GM18511 (cell line): ENCODE measurements around the gene ASPA.
"Not testable (repeated sequence)": the region's sequence is repeated elsewhere in the genome, so short reads cannot be mapped to it uniquely, and the experiment has no call there.

Experiments
- ATAC-seq: cut with Tn5 transposase; IDR thresholded peaks from one replicate; pipeline ENCODE4 v1.9.1; 2021; ENCODE audit warnings: mild to moderate bottlenecking, moderate library complexity; ENCODE audit not compliant: unreplicated experiment

The ASPA gene

GRCh38 chr17:3475812-3476610, at the start of gene ASPA:
ASPA (plus strand) TSS chr17:3475997; CDS start chr17:3476160, 163 bp downstream.
- ATAC-seq = no peak

DNA sequence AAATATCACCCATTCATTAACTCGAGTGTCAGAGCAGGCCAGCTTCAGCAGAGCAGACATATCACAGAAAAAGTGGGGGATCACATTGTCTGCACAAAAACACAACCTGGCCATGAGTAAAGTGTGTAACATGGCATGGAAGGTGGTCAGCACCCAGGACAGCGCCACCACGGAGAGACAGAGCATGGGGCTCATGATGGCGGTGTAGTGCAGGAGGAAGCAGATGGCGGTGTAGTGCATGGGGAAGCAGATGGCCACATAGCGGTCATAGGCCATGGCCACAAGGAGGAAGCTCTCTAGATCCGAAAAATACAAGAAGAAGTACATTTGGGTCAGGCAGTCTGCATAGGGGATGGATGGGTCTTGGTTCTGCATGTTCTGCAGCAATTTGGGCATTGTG, 42.6 kb upstream of the ASPA start:
- ATAC-seq = not testable (repeated sequence)

- no peak for ATAC-seq
These were observed 42.1 kb upstream of the ASPA start, which contains the start of gene OR1E2 for GRCh38 chr17:3433741-3434140. OR1E2 (minus strand) TSS chr17:3433841; CDS start chr17:3433841, 0 bp downstream.

GRCh38 chr17:3438368-3438767, 37.4 kb upstream of the ASPA start:
- ATAC-seq = no peak

DNA sequence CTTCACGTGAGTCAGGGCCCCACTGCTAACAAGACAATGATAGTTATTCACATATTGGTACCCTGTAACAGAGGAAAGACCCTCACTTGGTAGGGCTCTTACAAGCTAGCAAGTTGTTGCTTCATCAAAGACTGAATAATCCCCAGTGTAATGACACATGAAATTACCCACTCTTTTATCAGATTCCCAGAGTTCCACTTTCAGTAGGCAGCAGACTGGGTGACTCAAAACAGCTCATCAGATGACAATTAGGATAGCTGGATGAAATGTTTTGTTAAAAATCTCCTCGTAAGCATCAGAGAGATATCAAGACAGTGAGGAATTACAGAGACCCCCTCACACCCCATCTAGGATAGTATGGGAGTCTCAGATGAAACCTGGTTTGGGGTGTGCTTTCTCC, 35.3 kb upstream of the ASPA start:
- no peak for ATAC-seq

DNA sequence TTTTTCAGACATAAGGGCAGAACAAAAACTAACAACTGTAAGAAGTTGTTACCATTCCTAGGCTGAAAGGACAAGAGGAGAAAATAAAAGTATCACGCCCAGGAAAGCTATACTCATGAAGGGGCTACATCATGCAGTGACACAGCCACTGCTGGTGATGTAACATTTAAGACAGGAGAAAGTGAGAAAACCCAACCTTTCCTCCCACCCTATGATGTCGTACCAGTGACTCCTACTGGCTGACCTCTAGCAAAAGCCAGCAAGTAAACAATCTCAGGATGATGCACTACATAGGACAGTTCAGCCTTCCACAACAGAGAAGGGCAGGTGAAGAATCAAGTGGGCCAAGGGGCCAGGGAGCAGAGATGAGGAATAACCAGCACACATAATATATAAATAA, 28.2 kb upstream of the ASPA start:
- no peak for ATAC-seq

DNA sequence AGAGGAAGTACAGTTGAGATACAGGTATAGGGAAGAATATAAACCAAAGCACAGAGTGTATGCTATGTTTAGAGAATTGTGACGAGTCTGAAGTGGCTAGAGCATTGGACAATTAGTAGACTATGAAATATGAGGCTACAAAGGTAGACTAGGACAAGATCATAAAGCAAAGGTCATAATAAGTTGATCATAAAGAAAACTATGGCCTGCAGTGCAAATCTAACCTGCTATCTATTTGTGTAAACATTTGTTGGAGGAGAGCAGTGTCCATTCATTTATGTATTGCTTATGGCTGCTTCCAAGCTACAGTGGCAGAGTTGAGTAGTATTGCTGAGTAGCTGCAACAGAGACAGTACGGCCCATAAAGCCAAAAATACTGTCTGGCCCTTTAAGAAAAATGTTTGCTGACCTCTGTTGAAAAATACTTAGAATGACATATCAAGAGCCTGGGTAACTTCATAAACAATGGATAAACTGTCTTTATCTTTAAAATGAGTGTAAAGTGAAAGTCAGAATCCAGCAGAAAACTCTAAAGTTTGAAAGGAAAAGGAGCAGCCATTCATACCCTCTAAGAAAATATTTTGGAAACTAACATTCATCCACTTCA, 27.6 kb upstream of the ASPA start:
- no peak for ATAC-seq

DNA sequence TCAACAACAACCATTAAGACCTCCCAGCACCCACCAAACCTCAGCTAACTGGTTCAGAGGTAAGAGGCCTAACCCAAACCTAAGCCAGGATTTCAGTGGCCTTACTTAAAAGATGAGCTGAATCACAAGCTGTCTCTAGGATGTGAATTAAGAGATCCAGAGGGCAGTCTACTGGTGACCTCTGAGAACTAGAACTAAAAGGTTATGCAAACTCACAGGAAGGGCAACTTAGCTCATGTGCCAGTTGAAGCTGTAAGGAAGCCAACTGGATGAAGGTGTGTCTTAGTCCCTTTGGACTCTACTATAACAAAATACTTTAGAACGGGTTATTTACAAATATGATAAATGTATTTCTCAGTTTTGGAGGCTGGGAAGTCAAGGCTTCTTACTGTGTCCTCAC, 9.4 kb upstream of the ASPA start:
- not testable (repeated sequence) for ATAC-seq

- no peak for ATAC-seq
These were observed 6.3 kb upstream of the ASPA start for GRCh38 chr17:3469529-3469928.

GRCh38 chr17:3471599-3471998, 4.2 kb upstream of the ASPA start, which contains the start of gene SPATA22:
SPATA22 (minus strand) TSS chr17:3471819; CDS start chr17:3469325, 2,494 bp downstream.
- no peak for ATAC-seq

- ATAC-seq = no peak
These were observed 3.7 kb upstream of the ASPA start for GRCh38 chr17:3472137-3472536.

DNA sequence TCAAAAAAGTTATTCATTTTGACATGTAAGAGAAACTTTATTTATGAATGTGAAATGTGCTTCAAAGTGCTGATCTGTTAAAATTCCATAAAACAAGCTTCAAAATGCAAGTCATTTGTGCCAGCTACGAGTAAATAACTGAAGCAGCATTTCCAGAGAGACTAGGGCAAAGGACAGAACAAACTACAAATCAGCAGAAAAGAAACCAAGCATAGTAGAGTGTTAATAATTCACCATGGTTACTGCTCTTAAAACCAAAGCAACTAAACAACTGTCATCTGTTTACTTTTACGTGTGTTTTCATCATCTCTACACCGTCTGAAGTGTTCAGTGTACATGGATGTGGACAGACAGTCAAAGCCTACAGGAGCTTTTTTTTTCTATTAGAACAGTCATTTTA, 1.6 kb upstream of the ASPA start:
- no peak for ATAC-seq

- ATAC-seq = no peak
These were observed 529 bp upstream of the ASPA start for GRCh38 chr17:3475251-3475685.

- ATAC-seq = no peak
These were observed 4.2 kb downstream of the ASPA start for GRCh38 chr17:3479988-3480387.

DNA sequence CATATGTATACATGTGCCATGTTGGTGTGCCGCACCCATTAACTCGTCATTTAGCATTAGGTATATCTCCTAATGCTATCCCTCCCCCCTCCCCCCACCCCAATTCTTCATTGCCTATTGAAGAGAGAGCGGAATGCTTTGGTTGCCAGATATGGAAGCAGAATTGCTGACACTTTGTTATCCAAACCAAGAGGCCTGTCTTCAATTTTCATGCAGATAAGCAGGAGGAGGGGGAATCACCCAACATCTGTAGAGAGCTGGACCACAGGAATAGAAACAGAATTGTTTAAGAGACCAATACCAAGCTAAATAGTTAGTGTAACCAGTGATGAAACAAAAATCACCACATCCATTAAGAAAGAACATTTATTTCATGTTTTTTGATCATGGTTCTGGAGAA, 7.1 kb downstream of the ASPA start:
- no peak for ATAC-seq

GRCh38 chr17:3485481-3486068, 9.8 kb downstream of the ASPA start:
- ATAC-seq = no peak

DNA sequence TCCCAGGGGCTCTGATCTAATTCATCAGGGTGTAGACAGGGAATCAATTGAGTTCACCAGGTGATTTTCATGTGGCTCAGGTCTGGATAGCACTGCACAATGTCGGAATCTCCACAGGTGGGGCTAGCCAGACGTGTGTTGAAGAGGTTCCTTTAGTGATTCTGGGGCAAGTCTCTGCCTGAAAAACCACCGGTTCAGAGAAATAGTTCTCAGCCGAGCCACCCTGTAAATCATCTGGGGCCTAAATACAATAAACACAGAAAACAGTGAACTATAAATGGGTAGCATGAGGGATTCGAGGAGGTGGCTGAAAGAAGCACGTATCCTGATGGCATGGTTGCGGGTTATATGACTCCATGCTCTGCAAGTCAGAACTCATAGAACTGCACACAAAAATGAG, 21.3 kb downstream of the ASPA start:
- ATAC-seq = no peak

GRCh38 chr17:3501344-3501743, 25.5 kb downstream of the ASPA start:
- no peak for ATAC-seq

DNA sequence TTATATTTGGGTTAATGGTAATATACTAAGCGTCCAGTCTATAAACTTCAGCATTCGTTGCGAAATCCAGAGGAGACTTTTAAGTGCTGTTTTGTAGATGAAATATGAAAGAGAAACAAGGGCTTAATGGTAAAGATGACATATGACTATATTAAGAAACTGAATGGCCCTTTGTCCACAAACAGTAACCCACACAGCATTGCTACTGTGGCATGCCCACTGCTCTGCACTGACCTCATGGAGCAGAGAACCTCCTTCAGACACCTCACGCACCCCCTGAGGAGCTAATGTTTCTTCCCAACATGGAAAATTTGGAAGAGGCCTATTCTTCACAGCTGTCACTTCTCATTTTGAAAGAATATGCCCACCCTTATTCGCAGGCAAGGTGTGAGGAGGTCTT, 26.7 kb downstream of the ASPA start:
- ATAC-seq = no peak

DNA sequence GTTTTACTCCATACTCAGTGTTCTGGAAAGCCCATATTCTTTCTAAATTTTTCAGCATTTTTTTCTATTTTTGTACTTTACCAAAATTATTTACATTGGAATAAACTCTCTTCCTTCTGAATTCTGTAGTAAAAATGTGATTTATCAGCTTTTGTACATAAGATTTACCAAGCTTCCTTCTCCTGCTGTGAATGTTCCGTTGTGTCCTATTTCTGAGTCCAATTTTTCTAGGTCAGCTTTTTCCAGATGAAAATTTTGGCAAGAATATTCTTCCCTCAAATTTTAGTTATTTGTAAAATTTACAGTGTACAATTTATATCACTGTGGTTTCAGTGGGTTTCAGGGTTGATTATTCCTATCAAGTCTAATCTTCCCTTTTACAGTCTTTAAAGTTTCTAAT, 27.5 kb downstream of the ASPA start:
- ATAC-seq = no peak

- no peak for ATAC-seq
These were observed 29.2 kb downstream of the ASPA start for GRCh38 chr17:3505008-3505407.

DNA sequence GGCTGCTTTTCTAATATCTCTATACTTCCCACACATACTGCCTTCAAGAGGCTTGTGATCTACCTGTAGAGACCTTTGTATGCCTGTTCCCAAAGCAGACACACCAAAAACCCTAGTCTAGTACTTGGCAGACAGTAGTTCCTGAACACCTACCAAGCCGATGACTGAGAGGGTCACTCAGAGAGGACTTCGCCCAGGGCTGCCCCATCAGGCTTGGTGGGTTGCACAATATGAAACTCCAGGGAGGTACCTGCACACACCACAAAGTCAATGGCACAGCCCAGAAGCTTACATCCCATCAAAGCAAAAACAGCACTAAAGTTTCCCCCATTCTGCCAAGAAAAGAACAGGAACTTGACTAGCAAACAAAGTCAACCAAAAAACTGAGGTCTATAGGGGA, 30.3 kb downstream of the ASPA start:
- no peak for ATAC-seq
